HL-60/S4 treated with phorbol 12-myristate 13-acetate at 8.2 ng/mL for 4 days and 3 days (cell line): ENCODE results near the gene UPK3BL1.
"Not testable (repeated sequence)": the region's sequence is repeated elsewhere in the genome, so short reads cannot be mapped to it uniquely, and the experiment has no call there.

Experiments used
- in situ Hi-C: fragments of 300-500 bp; cut with MboI; formaldehyde crosslinking; loops from 2 replicates; pipeline ENCODE4 v1.15.0; 2022; ENCODE audit warnings: low sequenced_read_pairs

Gene UPK3BL1

GRCh38 chr7:102630622-102631021, 12.0 kb downstream of the UPK3BL1 start:
- in situ Hi-C loops, result not testable (repeated sequence)

DNA sequence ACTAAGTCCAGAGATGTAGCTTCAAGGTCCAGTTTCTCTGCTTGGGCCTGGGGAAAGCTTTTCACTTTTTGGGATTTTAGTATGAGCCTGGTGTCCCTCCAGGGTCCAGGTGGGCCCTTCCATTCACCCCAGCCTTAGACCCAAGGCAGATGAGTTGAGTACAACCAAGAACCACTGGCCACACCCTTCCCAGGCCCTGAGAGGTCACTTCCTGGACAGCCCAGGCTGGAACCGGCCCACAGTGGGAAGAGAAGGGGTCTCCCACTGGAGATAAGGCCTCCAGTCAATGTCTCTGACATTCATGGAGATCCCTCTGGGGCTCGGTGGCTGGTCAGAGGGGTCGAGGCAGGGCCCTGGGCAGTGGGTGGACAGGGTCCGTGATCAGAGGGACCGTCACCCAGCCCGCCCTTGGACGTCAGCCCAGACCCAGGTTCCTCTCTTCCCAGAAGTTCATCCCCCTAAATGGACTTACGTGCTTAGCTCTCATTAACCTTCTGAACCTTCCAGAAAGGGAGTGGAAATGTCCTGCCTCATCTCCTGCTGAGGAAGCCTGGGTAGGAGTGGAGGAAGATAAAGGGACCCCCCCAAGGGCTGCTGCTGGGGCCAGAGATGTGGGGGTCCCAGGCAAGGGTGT, 15.2 kb downstream of the UPK3BL1 start:
- in situ Hi-C loops, result not testable (repeated sequence)

GRCh38 chr7:102618122-102618521, 24.5 kb downstream of the UPK3BL1 start:
- in situ Hi-C loops, result not testable (repeated sequence)

GRCh38 chr7:102616507-102617125, 26.0 kb downstream of the UPK3BL1 start, which contains the start of gene RASA4:
RASA4 (minus strand) TSS chr7:102616756; CDS start chr7:102616689, 67 bp downstream.
- in situ Hi-C loops, result not testable (repeated sequence)

DNA sequence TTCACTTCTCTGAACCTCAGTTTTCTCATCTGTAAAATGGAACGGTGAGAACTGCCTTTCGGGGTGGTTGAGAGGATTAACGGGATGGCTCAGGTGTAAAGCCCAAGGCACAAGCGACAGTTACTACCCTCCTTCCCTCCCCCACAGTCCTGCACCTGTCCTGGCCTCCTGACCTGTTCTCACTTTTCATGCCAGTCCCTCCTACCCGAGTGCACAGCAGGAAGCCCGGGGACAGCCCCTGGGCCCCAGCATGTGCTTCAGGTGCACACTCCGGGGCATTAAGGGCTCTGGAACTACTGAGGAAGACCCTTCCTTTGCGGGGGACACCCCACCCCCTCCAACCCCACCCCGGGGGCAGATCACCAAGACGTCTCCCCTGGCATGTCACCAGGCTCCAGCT, 26.7 kb downstream of the UPK3BL1 start:
- in situ Hi-C loops, result not testable (repeated sequence)

GRCh38 chr7:102614873-102615272, 27.7 kb downstream of the UPK3BL1 start:
- in situ Hi-C loops, result not testable (repeated sequence)

DNA sequence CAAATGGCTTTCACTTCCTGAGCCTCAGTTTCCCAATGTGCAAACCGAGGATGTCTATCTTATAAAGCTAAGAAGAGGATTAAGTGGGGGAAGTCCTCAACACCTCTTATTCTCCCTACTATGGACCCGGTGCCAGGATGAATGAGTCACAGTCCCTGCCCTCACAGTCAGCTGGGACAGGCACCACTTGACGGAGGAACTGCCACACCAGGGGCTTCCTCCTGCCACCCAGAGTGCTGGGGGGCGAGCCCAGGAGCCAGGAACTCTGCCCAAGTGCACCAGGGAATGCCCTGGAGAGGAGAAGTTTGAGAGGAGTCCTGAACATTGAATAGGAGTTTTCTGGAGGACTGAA, 28.3 kb downstream of the UPK3BL1 start:
- in situ Hi-C loops, result not testable (repeated sequence)

DNA sequence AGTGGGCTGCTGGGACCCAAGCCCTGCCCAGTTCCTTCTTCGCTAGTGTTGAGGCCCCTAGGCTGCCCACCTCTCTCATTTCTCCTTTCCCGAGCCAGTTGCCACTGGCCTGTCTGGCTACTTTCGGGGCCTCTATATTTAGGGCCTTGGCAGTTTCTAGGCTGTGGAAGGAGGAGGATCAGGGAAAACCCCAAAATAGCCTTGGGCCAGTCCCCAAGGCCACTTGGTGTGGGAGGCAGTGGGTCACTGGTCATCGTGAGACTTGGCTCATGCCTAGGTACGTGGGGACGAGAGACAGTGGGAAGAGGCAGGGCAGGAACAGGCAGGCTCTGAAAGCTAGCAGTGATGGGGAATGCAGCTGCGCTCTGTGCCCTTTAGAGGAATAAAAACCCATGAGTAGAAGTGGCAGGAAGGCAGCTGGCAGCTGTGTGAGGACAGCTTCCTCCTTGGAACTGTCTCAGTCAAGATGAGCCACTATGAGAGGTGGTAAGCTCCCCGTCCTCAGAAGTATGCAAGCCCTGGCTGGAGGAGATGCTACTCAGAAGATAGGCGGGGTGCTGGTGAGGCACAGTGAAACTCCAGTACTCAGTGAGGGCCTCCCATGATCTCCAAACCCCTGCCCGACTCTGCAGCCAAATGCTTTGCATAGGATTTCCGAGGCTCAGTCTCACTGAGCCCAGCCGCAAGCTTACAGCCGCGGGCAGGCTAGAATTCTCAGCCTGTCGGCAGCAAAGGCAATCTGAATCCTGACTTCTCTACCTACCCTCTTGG, 28.8 kb downstream of the UPK3BL1 start:
- in situ Hi-C loops, result not testable (repeated sequence)

DNA sequence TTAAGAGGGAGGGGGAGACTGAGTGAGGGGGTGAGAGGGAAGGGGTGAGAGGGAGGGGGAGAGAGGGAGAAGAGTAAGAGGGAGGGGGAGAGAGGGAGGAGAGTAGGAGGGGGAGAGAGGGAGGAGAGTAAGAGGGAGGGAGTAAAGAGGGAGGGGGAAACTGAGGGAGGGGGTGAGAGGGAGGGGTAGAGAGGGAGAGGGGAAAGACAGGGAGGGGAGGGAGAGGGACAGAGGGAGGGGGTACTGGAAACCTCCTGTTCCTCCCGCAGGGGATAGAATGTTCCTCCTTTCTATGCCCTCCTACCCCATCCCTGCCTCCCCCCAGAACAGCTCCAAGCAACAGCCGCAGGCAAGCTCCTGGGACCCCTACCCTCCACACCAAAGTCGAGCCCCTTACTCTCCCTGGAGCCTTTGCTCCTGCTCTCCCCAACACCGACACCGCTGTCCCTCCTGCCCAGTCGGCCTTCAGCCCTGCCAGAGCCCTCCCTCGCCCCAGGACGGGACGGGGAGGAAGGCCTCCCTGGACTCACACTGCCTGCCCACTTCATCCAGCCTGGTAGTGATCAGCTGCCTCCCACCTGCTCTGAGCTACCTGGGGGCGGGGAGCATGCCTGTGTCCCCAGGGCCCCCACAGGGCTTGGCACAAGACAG, 30.8 kb downstream of the UPK3BL1 start:
- in situ Hi-C loops, result not testable (repeated sequence)

GRCh38 chr7:102611013-102611674, 31.4 kb downstream of the UPK3BL1 start:
- in situ Hi-C loops, result not testable (repeated sequence)

- in situ Hi-C loops, result not testable (repeated sequence)
These were observed 32.1 kb downstream of the UPK3BL1 start for GRCh38 chr7:102610441-102610840.

GRCh38 chr7:102609734-102610133, 32.9 kb downstream of the UPK3BL1 start:
- in situ Hi-C loops, result not testable (repeated sequence)

DNA sequence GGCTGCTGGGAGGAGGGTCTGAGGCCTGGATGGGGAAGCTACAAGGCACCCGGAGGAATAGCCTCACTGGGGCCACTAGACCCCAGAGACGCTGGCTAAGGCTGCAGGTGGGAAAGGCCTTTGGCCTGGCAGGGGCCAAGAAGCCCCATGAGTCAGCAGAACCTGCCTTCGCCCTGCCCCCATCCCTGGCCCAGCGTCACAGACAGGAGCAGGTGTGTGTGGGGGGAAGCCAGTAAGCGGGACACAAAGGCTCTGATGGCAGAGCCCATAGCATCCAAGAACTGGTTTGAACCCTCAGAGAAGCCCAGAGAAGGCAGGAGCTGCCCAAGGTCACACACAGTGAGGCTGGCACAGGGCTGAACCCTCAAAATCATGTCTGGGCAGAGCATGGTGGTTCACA, 35.7 kb downstream of the UPK3BL1 start:
- in situ Hi-C loops, result not testable (repeated sequence)

- in situ Hi-C loops, result not testable (repeated sequence)
These were observed 38.0 kb downstream of the UPK3BL1 start for GRCh38 chr7:102604431-102605145.

DNA sequence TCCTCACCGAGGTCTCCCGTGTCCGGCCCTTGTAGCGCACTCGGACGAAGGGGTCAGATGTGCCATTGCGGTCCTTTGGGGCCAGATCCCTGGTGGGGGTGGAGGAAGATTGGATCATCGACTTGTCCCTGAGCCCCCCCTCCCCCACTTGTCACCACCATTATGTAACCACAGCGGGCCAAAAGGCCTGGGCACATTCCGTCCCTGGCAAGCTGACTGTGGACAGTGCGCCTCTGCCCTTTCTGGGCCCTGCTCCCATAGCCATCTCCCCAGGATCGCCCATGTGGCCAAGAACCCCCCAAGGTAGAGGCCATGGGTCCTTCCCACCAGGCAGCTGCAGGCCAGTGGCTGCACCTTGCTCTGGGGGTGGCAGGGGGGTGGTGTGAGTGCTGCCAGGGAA, 40.3 kb downstream of the UPK3BL1 start:
- in situ Hi-C loops, result not testable (repeated sequence)

DNA sequence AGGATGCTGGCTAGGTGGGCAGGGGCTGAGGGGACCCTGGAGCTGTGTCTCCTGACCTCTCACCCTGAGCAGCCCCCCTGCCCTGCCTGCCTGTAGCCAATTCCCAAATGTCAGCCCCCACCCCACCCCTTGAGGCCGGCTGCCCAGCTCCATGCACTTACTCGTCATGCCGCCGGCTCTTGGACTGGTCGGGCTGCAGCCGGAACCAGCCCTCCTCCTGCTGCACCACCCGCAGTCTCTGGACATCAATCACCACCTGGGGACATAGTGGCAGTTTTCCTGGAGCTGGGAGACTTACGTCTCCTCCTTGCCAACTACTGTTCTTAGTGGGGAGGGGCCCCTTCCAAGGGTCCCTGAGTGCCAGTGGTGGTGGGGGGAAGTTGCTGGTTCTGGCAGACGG, 42.9 kb downstream of the UPK3BL1 start:
- in situ Hi-C loops, result not testable (repeated sequence)

GRCh38 chr7:102596036-102596435, 46.6 kb downstream of the UPK3BL1 start:
- in situ Hi-C loops, result not testable (repeated sequence)

- in situ Hi-C loops, result not testable (repeated sequence)
These were observed 48.8 kb downstream of the UPK3BL1 start for GRCh38 chr7:102593637-102594334.

DNA sequence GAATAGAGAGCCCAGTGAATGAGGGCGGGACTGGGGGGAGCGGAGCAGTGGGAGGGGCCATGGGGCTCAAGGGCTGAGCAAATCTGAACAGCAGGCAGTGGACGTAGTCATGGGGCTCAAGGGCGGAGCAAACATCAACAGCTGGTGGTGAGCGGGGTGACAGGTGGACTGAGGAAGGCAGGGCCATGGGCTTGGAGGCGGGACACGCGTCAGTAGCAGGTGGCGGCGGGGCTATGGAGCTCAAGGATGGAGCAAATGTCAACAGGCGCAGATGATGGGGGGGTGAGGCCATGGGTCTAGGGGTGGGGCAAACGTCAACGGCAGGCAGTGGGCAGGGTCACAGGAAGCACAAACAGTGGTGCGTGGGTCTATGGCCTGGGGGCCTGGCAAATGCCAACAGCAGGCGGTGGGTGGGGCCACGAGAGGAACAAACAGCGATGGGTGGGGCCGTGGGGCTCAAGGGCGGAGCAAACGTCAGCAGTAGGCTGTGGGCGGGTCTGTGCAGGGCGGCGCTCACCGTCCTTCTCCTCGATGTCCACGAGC, 50.0 kb downstream of the UPK3BL1 start:
- in situ Hi-C loops, result not testable (repeated sequence)
